GM06990 (cell line): ENCODE results near the gene MYL5.

Source experiments
- DNase-seq: peaks from one replicate; pipeline ENCODE4 v3.0.0-alpha.2; 2011; ENCODE audit not compliant: insufficient read length; ENCODE audit errors: extremely low read depth
- H3K27me3 ChIP-seq: replicated peaks from 2 replicates; pipeline ENCODE4 v1.6.0; 2011; ENCODE audit warnings: low read length; ENCODE audit not compliant: control insufficient read depth, insufficient read depth
- H3K36me3 ChIP-seq: 2 replicates; pipeline ENCODE4 v1.5.1; 2011; ENCODE audit warnings: low read length; ENCODE audit not compliant: control insufficient read depth, insufficient read depth
- H3K4me3 ChIP-seq: replicated peaks from 2 replicates; pipeline ENCODE4 v1.5.1; 2011; ENCODE audit warnings: low read depth, mild to moderate bottlenecking, control low read depth, low read length
- TF ChIP-seq, protein P1 (sequence below): IDR thresholded peaks from 2 replicates; pipeline ENCODE4 v1.5.1; 2011; ENCODE audit warnings: low read length, control low read depth, mild to moderate bottlenecking, inconsistent platforms; ENCODE audit not compliant: insufficient read depth, poor library complexity, severe bottlenecking

The MYL5 gene

DNA sequence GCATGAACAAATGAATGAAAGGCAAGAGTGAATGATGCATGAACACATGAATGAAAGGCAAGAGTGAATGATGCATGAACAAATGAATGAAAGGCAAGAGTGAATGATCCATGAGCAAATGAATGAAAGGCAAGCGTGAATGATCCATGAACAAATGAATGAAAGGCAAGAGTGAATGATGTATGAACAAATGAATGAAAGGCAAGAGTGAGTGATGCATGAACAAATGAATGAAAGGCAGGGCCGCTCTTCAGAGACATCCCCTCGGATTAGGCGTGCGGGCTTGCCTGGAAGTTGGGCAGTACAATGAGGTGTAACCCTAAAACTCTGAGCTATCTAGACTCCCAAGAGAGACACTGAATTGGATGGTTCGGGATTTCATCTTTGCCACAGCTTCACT is 35.0 kb downstream of the MYL5 start:
- H3K36me3 ChIP-seq = peaks cover 2% of the 10 kb centered on the region
- no peaks in the 10 kb centered on the region for H3K27me3 ChIP-seq
- no peak for DNase-seq
- TF ChIP-seq, protein P1, sequence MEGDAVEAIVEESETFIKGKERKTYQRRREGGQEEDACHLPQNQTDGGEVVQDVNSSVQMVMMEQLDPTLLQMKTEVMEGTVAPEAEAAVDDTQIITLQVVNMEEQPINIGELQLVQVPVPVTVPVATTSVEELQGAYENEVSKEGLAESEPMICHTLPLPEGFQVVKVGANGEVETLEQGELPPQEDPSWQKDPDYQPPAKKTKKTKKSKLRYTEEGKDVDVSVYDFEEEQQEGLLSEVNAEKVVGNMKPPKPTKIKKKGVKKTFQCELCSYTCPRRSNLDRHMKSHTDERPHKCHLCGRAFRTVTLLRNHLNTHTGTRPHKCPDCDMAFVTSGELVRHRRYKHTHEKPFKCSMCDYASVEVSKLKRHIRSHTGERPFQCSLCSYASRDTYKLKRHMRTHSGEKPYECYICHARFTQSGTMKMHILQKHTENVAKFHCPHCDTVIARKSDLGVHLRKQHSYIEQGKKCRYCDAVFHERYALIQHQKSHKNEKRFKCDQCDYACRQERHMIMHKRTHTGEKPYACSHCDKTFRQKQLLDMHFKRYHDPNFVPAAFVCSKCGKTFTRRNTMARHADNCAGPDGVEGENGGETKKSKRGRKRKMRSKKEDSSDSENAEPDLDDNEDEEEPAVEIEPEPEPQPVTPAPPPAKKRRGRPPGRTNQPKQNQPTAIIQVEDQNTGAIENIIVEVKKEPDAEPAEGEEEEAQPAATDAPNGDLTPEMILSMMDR = no peak
- no peak overlapping the region for H3K4me3 ChIP-seq

DNA sequence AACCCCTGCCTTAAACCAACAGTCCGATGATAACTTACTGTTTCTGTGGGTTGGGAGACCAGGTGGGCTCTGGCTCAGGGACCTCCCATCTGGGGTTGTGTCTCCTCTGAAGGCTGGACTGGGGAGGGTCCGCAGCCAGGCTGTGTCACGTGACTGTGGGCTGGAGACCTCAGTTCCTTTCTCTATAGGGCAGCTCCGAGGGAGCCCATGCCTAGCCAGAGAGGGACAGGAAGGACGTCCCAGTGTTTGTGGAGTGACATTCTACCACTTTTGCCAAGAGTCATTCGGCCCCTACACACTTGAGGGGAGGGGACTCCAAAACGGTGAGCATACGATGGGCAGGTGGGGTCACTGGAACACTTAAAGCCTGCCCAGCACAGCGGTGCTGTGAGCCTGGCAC is 35.8 kb downstream of the MYL5 start:
- TF ChIP-seq, protein P1 = no peak
- H3K36me3 ChIP-seq = peaks cover 4% of the 10 kb centered on the region
- no peak overlapping the region for H3K4me3 ChIP-seq
- DNase-seq = no peak
- no peaks in the 10 kb centered on the region for H3K27me3 ChIP-seq

DNA sequence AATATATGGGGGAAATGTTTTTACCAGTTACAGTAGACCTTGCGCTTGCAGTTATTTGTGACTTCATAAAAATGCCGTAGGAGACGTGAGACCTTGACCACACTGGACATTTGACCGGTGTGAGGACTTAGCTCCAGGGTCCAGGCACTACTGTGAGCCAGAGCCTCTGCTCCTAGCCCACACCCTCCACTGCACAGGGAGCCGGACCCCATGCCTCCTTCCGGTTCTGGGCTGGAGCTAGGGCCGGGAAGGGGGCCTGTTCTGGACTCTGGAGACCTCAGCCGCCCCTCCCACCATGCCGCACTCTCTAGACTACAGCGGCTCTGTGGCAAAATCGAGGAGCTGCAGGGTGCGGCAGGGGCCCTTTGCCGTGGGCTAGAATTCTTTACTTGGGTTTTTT is 36.6 kb downstream of the MYL5 start:
- H3K4me3 ChIP-seq = no peak overlapping the region
- peaks cover 4% of the 10 kb centered on the region for H3K36me3 ChIP-seq
- no peak for DNase-seq
- TF ChIP-seq, protein P1 = no peak
- no peaks in the 10 kb centered on the region for H3K27me3 ChIP-seq

DNA sequence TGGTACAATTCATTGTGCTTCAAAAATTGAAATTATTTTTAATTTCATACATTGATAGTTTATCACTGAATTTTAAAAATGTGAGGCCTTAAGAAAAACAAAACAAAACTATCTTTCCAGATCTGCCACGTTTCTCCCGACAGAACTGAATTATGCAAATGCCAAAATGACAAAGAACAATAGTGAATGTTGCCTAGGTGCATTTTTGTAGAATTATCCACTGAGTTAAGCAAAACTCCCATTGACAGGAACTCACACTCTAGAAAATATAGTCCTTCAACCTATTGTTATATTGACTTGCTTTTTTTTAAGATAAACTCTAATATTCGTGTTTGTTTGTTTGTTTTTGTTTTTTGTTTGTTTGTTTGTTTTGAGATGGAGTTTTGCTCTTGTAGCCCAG is 37.8 kb downstream of the MYL5 start:
- Histone ChIP-seq H3K4me3 (no peak overlapping the region), H3K27me3 (no peaks in the 10 kb centered on the region), H3K36me3 (peaks cover 4% of the 10 kb centered on the region)
- no peak for DNase-seq
- TF ChIP-seq, protein P1 = no peak

DNA sequence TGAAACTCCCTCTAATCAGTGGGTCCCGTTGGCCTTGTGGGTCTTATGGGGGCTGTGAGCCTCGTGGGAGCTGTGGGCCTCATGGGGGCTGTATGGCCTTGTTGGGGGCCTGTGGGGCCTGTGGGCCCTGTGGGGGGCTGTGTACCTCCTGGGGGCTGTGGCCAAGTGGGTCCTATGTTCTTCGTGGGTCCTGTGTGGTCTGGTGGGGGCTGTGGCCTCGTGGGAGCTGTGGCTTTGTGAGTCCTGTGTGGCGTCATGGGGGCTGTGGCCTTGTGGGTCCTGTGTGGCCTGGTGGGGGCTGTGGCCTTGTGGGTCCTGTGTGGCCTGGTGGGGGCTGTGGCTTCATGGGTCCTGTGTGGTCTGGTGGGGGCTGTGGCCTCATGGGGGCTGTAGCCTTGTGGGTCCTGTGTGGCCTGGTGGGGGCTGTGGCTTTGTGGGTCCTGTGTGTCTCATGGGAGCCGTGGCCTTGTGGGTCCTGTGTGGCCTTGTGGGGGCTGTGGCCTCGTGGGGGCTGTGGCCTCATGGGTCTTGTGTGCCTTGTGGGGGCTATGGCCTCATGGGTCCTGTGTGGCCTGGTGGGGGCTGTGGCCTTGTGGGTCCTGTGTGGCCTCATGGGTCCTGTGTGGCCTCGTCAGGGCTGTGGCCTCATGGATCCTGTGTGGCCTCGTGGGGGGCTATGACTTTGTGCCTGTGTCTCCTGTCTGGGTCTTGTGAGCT is 38.7 kb downstream of the MYL5 start:
- H3K36me3 ChIP-seq = peaks cover 4% of the 10 kb centered on the region
- DNase-seq = no peak

More for the DNA sequence above, 38.7 kb downstream of the MYL5 start:
- Histone ChIP-seq H3K4me3 (no peak overlapping the region), H3K27me3 (no peaks in the 10 kb centered on the region)
- TF ChIP-seq, protein P1 = no peak
